ENCODE results near the gene ABHD17A.

ABHD17A gene

DNA sequence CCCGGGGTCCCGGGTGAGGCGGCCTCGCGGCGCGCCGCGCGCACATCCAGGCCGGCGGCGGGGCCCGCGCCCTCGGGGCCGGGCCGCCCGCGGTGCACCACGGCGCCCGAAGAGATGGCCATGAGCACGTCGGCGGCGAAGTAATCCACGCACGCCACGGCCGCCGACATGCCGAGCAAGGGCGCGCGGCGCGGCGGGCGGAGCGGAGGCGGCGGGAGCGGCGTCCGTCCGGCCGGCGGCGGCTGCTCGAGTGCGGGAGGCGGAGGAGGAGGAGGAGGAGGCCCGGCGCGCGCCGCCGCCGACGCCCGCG, 22.0 kb downstream of the ABHD17A start, which contains the start of gene KLF16:
KLF16 (minus strand) TSS at position 252 of the 310 bp plus-strand sequence; CDS start at position 170, 82 bp downstream.
- DNase-seq = no peak

DNA sequence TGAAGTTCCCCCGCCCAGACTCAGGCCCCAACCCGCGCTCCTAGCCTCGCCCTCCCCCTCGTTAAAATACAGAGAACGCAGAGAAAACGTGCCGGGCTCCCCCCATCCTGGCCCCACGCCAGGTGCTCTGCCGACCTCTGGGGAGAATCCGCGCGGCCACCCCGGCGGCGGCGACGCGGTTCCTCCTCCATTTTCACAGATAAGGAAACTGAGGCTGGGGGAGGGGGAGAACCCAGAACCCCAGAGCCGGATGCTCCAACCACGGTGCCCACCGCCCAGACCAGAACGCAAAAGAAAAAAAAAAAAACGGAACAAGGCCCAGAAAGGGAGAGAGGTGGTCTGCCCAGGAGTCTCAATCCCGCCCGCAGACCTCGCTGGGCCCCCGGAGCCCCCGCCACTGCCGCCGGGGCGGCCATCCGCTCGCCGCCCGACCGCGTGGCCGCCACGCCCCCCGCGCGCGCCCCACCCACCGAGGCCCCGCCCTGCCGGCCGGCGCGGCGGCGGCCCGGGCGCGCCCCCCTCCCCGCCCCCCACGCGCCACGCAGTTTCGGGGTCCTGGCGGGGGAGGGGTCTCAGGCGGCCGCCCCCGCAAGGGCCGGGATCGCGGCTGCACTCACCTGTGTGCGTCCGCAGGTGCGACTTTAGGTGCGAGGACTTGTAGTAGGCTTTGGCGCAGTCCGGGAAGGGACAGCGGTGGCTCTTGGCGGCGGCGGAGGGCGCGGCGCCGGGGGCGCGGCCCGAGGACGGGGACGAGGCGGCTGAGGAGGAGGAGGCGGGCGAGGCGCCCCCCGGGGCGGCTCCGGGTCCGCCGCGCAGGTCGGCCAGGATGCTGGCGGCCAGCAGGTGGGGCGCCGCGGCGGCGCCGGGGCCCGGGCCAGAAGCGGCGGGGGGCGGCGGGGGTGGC, 22.6 kb downstream of the ABHD17A start:
- peak; percentile 53 for DNase-seq

DNA sequence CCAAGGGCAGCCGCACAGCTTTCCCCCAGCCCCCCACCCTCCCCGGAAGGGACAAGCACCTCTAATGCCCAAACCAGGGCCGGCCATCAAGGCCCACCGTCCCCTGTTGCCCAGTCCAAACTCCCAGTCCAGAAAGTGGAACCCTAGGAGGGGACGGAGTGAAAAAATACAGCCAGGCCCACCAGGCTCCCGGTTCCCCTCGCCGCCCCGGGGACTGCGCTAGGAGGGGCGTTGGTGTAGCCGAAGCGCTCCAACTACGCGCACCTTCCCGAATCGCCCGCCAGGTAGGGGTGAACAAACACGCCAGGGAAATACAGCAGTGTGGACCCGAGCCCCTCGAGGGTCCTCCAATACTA, 23.2 kb downstream of the ABHD17A start:
- no peak for DNase-seq

DNA sequence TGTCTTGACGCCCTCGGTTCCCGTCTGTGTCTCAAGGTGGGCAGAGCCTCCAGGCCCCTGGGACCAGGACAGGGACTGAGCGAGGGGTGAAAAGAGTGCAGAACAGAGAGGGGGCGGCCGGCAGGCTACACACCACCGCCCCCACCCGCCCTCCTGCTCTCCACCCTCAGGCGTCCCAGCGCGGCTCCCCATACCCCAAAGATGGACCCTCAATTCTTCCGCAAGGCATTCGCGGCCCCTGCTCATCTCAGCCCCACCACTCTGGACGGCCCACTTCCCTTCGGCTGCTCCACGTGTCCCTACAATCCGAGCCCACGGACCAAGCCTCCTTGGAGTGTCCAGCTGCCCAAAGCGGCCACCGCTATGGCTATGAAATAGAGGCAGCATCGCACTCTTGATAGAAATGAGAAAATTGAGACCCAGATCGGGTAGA, 23.7 kb downstream of the ABHD17A start:
- no peak for DNase-seq

DNA sequence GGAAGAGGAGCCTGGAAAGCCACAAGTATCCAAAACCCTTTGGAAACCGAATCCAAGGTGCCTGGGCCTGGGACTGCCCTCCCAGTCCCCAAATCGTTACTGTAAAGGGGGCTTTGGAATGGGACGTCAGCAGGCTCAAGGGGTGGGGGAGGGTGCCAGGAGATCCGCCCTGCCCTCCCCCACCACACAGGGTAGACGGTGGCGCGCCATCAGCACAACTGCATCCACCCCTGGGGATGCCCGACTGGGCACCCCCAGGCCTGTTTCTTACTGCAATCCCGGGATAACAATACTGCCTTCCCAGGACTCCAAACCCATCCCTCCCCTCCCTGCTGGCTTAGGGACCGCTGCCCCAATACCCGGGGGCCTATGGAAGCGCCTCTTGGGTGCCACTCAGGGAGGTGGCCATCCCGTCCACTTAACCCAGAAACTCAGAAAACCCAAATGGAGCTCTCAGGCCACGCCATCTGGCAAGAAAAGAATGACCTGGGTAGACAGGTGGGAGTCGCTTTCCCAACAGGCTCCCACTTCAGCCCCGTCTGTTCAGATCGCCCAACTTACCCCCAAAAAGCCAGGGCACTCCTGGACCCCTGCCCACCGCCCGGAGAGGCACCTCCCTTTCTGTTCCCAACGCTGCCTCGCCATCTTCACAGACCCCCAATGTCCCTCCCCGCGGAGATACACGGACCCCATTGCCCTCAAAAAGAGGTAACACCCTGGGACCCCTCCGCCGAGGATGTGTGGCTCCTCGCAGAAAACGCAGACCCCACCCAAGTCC, 24.3 kb downstream of the ABHD17A start:
- DNase-seq = no peak

DNA sequence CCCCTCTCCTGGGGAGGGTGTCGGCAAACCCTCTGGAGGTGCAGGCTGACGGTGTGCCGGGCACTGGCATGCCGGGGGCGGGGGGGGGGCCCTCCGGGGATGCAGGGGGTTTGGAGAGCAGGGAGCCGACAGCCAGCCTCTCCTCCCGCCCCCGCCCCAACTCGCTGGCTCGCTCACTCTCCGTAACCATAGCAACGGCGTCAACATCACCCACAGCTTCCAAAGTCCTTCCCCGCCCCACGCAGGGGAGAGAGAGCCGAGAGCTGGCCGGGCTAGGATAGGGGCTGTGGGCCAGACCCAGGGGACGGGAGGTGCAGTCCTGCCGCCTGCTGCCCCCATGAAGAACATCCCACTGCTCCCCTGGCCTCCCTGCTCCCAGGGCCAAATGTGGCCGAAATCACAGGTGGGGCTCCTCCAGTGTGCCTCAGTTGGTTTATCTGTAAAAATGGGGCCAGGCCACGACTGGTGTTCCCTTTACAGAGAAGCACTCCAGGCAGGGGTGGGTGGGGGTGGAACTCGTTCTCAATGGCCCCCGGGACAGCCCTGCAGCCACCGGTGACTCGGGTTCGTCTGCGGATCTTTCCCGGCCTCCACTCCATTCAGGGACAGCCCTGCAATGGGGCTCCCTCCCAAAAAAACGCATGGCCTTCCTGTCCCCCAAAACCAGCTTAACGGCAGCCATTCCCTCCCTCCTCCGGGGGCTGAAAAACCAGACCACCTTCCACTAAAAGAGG, 25.1 kb downstream of the ABHD17A start:
- DNase-seq = peak; percentile 63

DNA sequence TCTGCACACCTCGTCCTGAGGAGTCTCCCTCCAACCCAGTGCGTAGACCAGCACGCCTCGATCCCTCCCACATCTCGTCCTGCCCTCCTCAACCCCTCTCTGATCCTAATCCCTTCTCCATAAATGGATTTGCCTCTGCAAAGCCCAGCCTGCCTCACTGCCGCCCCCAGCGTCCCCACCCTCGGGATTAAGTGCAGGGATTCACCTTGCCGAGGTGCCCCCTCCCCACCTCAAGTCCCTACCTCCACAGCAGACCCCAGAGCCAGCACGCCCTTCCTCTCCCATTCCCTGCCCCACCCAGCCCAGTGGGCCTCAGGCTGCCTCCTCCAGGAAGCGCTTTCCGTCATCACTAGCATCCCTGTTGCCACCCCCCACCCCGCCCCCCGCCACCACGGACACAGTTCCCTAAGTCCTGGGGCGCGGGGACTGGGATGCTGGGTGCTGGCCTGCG, 25.9 kb downstream of the ABHD17A start:
- no peak for DNase-seq

DNA sequence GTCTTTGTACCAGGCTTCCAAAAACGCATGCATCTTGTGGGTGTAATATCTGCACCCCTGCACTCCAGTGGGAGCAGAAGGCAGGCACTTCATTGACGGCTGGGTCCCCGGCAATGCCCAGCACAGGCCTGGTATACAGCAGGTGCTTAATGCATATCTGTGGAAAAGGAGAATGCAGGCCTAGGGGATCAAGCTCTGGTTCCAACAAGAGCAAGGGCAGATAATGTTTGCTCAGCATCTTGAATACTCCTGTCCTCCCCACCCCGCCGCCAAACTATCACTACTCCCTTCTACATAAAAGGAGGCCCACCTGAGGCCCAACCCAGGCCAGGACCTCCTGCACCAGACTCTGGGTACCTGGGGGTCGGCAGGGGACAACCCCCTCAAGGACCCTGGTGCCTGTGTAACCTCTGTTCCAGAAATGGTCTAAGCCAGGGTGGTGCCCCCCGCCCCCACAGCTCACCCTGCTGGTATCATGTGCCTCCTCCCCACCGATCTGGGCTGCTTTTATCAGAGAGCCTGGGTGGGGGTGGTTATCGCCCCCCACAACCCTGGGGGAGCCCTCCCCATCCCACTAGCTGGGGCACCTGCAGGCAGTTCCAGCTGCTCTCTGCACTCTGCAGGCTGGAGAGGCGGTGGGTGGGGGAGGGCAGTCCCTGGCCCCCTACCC, 26.7 kb downstream of the ABHD17A start:
- no peak for DNase-seq

DNA sequence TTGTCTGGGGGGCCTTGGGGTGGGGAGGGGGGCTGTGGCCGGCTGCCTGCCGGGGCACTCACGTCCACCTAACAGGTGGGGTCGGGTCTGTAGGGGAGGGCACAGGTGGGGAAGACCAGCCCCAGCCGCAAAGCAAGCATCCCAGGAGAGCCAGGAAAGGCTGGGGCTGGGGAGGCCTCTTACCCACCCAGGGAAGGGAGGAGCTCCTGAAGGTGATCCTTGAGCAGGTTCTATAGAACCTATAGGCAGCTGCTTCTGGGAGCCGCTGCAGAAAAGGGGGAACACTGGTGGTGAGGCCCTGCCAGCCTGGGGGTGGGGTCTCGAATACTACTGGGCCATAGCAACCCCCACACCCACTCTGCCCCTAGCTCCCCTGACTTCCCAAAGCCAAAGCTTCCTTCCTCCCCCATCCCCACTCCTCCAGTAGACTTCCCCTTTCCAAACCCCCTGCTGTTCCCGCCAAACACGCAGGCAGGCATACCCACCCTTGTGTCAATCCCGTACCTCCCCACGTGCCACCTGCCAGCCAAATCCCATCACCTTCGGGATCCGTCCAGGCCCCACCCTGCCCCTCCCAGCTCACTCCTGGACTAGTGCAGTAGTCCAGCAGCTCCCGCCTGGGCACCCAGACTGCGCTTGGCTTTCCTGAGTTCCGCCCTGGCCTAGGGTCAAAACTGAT, 27.5 kb downstream of the ABHD17A start:
- no peak for DNase-seq

DNA sequence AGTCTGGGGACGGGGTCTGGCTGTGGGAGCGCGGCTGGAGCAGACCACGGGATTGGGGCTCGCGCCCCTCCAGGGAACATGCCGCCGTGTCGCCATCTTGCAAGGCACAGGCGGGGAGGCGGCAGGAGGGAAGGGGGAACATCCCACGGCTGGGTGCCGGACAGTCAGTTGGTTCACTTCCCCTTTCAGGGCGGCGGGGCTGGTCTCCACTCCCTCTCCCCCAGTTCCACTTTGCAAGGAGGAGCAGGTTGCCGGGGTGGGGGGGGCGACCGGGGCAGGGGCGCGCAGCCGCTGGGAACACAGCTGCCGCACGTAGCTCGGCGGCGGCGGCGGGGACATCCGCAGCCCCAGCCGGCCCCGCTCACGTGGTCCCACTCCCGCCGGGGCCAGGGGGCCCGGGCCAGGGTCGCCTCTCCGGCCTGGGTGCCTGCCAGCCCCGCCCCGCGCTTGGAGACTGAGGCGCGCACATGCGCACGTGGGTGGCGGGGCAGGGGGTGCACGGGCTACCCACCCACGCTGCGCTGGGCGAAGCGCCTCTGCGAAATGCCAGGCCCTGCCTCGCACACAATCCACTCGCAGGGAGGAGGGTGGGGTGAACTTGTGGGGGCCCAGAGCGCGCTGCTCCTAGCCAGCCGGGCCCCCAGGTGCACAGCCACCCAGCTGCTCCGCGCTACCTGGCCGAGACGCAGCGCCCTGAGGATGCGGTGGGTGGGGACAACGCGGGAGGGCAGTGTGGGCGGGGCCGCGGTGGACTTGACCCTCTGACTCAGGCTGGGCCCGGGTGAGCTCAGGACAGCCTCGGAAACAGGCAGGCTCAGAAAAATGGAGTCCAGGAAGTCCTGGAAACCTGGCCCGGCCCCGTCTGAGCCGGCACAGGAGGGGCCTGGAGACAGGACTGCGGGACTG, 28.3 kb downstream of the ABHD17A start:
- DNase-seq = peak; percentile 41

DNA sequence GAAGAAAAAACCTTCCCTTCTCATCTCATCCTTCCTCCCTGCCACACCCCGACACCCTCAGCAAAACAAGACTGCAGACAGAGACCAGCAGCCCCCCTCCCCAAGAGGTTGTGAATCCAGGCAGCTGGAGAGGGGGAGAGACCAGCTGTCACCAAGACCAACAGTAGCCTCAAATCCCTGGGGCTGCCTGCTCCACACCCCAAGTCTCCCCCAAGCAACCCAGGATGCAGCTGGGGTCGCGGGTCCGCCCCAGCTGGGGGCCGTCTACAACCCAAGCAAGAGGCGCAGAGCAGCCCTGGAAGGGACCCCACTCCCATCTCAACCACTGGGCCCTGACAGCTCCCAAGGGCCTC, 29.0 kb downstream of the ABHD17A start:
- DNase-seq = no peak

DNA sequence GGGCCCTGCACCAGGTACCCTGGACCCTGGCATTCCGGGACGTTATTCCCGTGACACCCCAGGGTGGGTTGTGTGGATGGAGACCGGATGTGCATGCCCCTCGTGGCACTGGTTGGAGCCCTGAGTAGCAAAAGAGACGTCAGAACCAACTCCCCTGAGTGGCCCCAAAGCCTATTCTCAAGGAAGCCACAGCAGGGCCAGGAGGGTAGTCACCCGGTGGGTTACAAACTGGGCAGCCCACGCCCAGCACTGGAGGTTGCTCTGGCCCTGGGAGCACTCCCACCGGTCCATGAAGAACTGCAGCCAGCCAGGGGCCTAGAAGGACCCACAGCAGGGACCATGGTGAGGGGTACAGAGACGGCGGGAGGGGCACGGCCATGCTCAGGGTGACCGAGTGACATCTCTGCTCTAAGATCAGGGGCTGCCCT, 29.5 kb downstream of the ABHD17A start:
- DNase-seq = peak; percentile 33

DNA sequence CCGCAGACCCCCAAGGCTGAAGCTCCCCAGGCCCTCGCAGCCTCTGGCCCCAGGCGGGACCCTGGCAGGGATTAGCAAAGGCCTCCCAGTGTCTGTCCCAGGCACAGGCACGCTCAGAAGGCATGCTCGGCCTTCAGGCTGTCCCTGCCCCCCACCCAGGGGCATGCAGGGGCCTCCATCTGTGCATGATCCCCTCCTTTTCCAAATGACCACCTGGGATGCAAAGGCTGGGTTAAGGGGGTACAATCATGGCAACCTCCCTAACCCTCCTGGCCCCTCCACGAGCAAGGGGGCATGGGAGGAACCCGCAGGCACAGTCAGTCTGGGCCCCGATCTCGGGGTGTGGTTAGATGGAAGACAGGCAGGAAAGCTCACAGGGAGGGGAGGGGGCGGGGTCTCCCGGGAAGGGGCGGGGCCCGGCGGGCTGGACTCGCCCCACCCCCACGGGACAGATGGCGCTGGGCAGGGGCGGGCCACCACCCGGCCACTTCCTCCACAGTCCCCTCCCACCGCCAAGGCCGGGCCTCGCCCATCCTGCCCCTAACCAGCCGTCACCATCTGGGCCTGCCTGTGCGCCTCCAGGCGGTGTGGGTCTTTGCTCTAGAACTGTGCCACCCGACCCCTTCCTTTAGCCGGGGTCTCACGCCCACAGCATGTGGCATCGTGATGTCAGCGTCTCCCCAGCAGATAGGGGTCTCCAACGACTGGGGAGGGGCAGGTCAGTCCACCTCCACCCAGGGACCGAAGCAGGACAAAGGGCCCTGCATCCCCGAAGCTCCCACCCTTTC, 30.1 kb downstream of the ABHD17A start:
- peak; percentile 75 for DNase-seq

DNA sequence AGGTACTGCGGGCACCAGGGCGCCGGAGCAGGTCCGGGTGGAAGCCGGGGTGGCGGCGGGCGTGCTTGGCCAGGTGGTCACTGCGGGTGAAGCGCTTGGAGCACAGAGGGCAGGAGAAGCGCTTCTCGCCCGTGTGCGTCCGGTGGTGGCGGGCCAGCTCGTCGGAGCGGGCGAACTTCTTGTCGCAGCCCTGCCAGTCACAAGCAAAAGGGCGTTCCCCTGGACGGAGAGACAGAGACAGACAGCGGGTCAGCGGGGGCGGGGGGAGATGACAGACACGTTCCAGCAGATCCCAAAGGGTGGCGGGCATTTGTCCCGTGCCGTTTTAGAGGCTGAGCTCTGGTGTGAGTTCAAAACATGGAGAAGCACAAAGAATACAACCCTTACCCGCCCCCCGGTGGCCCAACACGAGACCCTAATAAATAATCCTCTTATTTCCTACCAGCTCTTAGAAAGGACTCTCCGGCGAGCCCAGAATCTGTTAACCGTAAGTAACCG, 30.7 kb downstream of the ABHD17A start:
- DNase-seq = no peak

DNA sequence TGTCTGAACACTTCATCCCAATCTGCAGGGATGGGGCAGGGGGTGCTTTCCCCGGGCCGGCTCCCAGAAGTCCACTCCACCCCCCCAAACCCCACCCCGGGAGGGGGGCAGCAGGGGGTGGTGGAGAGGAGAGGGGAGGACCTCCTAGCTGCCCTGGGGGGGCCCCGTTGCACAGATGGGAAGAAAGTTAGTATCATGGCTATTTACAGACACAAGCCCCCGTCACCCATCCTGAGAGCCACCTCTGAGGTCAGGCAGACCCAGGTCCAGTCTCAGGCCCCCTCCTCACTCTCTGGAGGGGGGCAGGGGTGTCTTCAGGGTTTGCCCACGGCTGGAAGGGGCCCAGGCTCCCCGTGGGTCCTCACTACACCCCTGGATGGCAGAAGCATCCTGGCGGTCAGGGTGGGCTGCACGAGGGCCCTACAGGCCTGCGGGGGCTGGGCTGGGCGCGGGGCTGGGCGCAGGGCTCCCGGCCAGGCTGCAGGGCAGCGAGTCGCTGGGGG, 31.2 kb downstream of the ABHD17A start:
- no peak for DNase-seq

DNA sequence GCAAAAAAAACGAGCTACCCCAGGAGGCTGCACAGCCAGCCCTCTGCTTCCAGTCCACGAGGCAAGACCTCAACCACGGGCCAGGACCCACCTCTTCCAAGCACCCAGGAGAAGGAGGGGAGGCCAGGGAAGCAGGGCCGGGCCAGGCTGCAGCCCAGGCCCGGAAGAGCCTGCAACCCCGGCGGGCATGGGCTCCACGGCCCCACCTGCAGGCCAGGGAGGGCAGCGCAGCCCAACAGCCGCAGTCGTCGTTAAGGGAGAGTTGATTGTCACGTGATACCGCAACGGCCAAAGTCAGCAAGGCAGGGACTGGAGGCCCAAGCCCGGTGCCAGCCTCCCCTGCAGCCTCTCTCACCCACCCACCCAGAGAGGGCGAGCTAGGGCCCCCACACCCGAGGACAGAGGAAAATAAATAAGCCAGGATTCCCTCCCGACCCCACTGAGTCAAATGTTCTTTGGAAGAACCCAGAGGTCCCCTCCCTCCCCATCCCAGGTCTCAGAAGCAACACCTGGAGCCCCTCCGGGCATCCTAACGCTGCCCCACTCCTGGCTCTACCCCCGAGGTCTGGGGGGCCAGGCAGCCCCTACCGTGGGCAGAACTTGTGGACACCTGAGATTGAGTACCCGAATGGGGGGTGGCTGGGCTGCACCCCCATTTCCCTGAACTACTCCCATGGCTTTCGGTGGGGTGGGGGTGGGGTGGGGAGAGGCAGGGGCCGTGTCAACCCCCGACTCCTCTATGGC, 31.8 kb downstream of the ABHD17A start:
- DNase-seq = peak; percentile 83

DNA sequence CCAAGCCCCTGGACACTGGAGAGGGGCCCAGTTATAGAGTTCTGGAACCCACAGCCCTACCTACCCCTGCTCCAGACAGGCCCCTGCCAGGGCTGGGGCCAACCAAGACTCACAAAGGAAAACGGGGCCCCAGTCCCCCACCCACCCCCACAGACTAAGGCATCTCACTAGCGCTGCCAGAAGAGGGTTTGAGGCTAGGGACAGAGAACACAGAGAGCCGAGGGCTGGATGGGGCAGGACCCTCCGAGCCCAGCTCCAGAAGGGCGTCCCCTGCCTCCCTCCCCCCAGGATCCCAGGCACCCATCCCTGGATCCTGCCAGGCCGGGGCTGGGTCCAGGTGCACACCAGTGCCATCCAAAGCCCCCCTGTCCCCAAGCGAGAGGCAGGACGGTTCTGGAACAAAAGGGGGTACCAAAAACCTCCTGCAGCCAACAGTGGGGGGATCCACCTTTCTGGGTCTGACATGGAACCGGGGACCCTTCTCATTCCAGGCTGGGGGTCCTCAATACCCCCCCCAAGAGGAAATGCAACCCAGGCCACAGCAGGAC, 32.6 kb downstream of the ABHD17A start:
- no peak for DNase-seq

DNA sequence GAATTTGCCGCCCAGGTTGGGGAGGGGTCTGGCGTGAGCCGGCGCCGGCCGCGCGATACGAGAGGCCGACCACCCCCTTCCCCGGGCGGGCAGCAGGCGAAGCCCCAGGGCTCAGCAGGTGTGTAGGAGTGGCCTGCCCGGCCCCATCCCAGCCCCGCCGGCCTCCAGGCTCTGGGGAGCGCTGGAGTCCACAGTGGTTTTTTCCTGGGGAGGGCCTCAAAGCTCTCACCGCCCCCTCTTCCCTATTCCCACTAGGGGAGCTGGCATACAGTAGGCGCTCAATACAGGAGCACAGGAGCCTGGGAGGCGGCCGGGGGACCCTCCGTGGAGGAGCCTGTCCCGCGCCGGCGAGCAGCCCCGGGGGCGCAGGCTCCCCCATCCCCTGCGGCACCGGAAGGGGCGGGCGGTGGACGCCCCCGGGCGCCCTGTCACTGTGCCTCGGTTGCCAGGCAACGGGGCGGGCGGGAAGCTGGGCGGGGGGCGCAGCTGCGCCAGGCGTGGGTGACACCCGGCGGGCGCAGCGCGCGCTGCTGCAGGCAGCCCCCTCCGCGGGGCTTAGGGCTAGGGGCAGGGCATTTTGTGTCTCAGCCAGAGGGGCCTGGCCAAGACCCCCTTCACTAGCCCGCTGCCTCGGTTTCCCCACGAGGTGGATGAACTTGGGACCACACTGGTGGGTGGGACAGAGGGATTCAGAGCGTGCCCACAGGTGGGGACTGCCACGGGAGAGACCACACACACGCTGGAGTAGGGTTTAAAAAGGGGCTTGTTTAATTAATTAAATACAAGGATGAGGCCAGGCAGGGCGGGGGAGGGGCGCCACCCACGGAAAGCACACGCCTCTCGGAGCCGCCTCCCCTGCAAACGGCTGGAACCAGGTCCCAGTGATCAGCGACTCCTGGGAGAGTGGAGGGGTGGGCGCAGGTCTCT, 33.4 kb downstream of the ABHD17A start:
- DNase-seq = peak; percentile 53

Data from stimulated activated CD4-positive, alpha-beta T cell treated with anti-CD3 and anti-CD28 coated beads, Interleukin-4, amount 100 ng/mL, for 24 hours (primary cell).